Measurements from ENCODE around the gene CRY2.
"Not testable (repeated sequence)": the region's sequence is repeated elsewhere in the genome, so short reads cannot be mapped to it uniquely, and the experiment has no call there.

The CRY2 gene

DNA sequence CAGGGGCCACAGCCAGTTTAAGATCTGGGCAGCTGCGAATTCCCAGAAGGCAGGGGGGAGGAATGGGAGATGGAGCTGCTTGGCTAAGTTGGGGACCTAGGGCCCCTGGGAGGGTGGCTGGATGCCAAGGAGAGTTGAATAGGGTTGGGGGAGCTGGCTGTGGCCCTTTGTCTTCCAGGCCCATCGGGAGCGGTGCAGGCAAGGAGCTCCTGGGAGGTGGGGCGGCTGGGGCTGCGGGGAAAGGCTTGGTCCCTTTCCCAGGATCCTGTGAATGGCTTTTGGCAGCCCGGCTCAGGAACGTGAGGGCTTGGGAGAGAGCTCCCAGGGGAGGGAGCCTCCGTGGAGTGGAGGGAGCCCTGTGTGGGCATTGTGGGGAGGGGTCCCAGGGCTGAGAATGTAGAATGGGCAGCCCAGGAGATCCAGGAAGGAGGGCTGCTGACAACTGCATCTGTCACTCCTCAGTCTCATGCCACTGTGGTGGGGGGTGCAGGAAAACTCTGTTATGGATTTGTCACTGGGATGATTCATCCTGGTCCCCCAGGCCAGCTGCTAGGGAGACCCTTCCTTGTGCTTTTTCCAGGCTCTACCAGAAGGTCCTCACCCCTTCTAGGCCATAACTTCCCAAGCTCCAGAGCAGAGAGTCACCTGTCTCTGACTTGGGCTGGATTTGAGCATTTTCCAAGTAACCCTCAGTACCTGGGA lies 53.8 kb downstream of the CRY2 start:
- DNase-seq = no peak

DNA sequence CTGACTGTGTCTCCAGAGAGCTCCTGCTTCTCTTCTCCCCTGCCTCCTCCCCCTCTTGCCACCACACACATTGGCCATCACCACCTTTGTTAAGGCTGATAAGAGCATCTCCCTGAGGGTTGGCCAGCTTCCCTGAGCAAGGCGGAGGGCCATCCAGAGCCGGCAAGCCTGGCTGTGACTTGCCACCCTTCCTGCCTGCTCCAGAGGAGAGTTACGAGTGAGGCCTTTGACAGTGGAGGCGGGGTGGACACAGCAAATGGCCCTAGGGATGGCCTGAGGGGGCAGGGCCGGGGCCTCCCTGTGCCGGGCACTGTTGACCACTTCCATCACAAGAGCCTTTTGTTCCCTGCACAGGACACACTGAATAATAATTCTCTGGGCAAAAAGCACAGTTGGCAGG lies 54.4 kb downstream of the CRY2 start:
- no peak for DNase-seq

DNA sequence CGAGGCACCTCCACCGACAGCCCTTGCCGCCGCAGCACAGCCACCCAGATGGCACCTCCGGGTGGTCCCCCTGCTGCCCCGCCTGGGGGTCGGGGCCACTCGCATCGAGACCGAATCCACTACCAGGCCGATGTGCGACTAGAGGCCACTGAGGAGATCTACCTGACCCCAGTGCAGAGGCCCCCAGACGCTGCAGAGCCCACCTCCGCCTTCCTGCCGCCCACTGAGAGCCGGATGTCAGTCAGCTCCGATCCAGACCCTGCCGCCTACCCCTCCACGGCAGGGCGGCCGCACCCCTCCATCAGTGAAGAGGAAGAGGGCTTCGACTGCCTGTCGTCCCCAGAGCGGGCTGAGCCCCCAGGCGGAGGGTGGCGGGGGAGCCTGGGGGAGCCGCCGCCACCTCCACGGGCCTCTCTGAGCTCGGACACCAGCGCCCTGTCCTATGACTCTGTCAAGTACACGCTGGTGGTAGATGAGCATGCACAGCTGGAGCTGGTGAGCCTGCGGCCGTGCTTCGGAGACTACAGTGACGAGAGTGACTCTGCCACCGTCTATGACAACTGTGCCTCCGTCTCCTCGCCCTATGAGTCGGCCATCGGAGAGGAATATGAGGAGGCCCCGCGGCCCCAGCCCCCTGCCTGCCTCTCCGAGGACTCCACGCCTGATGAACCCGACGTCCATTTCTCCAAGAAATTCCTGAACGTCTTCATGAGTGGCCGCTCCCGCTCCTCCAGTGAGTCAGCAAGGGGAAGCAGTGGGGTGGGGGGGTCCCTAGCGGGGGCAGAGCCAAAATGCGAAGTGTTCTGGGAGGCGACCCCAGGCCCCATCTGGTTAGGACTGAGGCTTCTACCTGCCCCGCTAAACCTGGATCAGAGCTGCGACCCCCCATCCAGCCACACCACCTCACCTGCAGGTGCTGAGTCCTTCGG lies 55.4 kb downstream of the CRY2 start:
- DNase-seq = no peak

DNA sequence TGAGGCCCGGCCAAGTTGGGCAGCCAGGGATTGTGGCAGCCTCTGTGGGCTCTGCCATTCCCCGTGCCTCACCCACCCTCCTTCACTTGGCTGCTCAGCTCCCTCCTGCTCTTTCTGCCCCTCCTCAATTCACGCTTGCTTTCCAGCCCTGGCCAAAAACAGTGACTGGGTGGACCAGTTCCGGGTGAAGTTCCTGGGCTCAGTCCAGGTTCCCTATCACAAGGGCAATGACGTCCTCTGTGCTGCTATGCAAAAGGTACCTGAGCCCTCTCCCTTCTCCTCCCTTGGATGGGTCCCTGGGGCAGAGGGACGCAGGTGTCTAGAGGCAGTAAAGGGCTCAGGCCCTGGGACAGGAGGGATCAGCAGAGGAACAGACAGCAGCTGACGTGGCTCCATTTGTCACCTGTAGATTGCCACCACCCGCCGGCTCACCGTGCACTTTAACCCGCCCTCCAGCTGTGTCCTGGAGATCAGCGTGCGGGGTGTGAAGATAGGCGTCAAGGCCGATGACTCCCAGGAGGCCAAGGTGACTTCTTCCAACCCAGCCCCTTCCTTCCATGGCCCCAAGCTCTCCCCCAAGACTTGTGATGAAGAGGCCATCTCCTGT lies 57.1 kb downstream of the CRY2 start:
- DNase-seq = no peak

DNA sequence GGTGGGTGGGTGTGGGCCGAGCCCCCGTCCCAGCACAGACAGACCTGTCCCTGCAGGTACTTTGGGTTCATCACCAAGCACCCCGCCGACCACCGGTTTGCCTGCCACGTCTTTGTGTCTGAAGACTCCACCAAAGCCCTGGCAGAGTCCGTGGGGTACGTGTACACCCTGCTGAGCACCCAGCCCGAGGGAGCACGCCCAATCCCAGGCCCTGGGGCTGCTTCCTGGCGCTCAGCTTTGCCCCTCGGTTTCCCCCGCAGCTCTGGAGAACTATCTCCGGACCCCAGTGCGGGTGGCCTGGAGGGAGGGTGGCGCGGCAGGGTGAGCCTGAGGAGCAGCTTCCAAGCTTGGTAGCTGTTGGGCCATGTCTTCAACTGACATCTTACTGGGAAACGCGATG lies 57.8 kb downstream of the CRY2 start:
- no peak for DNase-seq

DNA sequence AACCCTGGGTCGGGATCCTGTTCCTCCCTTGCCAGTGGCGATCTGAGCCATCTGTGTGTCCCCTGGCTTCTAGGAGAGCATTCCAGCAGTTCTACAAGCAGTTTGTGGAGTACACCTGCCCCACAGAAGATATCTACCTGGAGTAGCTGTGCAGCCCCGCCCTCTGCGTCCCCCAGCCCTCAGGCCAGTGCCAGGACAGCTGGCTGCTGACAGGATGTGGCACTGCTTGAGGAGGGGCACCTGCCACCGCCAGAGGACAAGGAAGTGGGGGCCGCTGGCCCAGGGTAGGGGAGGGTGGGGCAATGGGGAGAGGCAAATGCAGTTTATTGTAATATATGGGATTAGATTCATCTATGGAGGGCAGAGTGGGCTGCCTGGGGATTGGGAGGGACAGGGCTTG lies 58.3 kb downstream of the CRY2 start:
- not testable (repeated sequence) for DNase-seq

DNA sequence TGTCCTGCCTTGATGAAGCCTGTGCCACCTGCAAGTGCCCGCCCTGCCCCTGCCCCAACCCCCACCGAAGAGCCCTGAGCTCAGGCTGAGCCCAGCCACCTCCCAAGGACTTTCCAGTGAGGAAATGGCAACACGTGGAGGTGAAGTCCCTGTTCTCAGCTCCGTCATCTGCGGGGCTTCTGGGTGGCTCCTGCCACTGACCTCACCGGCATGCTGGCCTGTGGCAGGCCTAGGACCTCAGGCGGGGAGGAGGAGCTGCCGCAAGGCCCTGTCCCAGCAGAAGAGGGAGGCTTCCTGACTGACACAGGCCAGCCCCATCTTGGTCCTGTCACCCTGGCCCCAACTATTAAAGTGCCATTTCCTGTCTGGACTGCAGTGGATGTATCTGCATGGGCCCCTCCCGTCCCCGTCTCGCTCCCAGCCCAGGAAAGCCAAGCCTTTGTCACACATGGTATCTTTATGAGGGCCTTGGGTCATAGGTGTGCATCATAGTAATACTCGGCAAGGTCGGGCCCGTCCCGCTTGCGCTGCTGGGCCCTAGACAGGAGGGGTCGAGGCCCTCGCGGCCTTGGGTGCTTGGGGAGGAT lies 58.9 kb downstream of the CRY2 start:
- no peak for DNase-seq

DNA sequence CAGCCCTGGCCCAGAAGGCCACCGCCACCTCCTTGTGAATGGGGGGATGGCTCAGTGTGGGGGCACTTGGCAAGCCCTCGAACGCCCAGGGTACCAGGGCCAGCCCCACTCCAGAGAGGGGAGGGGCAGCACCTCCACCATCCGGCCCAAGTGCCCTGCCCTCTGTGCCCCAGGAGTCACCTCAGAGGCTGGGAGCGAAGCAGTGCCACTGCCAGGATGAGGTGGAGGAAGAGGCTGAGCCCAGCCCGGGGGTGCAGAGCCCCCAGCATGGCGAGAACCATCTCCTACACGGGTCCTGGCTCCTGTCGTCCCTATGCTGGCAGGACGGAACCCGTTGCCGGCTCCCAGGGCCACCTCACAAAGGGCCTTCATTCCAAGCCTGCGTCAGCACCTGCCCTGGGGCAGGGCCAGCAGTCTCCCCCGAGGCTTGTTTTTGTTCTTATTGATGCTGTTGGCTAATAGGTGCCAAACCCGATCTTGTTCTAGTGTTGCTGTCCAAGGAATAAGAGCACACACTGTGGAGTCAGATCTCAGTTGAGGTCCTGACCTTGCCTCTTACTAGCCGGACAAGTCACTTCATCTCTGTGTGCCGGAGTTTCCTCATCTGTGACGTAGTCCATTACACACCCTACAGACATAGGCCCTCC lies 59.8 kb downstream of the CRY2 start, which contains the start of gene FREY1:
Gene FREY1, minus strand, starts transcription at position 307 of the 647 bp plus-strand sequence. Its CDS starts 26 bp downstream, at position 281.
- DNase-seq = no peak

DNA sequence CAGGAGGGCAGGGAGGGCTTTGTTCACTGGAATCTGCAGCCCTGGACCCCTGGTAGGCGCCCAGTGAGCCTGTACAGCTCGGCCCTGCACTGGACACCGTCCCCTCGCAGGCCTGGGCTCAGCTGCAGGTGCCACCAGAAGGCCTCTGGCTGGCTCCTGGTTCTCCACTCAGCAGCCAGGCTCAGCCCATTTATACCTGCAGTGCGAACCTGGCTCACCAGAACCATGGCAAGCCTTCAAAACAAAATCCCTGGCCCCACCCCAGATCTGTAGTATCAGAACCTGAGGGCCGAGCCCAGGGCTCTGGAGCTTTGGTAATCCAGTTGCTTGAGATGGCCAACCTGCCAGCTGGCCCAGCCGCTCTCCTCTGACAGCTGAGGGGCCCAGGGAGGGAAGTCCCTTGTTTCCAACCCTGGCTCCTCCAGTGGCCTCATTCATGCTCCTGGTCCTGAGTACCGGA lies 60.7 kb downstream of the CRY2 start:
- DNase-seq = no peak

DNA sequence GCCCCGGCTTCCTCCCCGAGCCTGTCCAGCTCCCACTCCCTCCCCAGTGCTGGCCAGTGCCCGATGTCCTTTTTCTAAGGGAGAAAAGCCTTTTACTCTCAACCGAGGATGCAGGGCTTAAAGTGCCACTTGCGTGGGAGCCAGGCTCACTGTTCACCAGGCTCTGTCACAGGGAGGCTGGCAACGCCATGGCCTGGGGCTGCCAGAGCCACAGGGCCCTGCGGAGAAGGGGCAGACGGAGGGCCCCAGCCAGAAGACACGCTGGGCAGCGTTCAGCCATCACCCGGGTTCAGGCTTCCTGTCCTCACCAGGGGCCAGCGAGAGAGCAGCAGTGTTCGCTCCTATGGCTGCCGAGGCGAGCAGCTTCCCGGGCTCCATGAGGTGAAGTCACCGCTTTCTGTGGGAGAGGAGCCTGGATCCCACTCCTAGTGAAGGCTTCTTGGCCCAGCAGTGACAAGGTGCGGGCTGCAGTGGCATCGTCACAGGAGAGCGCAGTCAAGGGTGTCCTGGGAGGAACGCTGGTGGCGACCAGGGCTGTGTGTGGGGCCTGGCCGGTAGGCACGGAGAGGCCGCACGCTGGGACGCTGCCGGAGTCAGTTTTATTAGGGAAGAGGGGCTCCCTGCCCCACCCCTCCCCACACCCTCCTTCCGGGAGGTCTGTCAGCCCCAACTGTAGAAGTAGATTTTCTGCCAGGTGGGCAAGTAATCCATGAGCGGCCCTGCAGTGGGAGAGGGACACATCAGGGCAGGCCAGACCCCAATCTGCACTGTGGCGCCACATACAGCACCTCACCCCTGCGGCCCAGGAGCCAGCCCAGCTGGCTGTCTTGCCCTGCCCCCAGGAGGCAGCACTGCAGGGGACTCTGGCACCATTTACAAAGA lies 62.6 kb downstream of the CRY2 start:
- DNase-seq = no peak

DNA sequence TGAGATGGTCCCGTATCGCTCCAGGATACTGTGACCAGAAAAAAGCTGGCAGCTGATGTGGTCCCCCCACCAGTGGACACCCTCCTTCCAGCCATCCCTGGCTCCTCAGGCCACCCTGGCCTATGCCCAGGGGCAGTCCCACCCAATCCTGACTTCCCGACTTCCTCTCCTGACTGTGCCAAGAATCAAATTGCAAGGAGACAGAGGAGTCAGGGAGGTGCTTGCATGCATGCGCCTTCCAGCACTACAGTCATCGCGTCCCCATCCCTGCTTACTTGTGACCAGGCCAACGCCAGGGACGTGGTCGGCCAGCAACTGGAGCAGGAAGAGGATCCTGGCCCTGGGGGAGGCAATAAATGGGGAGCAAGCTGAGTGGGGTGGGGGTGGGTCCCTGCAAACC lies 63.3 kb downstream of the CRY2 start:
- no peak for DNase-seq

DNA sequence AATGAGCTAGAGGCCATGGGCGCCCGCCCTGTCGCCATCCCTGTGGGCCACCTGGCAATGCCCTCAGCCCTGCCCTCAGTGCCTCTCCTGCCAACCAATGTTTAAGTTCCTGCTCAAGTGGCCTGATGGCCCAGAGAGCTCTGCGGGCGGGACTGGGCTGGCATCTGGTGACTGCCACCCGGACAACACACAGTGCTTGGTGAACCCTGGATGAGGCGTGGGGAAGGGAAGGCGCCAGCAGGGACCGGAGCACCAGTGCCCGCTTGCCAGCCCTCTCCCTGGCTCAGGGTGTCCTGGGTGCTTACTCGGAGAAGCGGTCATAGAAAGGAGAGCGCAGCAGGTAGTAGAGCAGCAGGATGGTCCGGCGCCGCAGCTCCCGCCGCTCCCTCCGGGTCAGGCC lies 66.2 kb downstream of the CRY2 start:
- no peak for DNase-seq

DNA sequence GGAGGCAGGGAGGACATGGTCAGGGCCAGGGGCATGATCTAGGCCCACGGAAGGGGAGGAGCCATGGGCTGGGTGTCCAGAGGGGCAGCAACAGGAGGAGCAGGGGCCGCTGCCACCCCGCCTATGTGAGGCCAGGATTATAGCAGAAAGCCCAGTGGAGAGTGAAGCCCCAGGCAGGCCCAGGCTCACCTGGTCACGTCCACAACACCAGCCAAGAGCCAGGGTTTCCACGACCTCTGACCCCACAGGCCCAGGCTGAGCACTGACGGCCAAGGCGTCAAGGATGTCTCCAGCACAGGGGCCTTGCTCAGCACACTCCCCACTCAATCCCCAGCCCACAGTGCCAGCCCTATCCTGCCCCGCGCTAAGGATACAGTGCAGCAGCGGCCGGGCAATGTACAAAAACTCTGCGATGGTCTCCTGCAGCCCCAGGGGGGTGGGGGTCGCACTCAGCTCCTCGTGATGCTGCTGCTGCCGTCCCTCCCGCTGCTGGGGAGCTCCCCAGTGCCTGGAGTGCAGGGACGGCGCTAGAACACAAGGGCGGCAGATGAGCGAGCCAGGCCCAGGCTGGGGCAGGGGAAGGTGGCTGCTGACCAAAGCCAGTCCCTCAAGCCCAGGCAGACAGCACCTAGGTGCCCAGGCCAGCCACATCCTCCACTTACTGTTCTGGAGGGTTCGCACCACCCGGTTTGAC lies 66.8 kb downstream of the CRY2 start:
- no peak for DNase-seq

DNA sequence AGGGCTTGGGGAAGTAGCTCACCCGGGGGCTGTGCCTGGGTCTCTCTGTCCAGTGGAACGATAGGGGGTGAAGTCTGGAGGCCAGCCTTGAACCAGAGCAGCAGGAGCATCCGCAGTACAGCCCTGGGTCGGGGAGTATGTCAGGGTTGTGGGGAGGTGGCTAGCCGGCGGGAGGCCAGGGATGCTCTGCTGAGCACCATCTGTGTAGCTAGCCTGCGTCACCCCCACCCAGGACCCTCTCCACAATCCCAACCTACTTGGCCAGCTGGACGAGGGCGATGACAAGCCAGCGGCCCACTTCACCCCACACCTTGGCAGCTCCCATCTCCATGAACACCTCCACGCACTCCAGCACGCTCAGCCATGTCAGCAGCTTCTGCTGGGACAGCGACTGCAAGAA lies 68.2 kb downstream of the CRY2 start:
- DNase-seq = no peak

DNA sequence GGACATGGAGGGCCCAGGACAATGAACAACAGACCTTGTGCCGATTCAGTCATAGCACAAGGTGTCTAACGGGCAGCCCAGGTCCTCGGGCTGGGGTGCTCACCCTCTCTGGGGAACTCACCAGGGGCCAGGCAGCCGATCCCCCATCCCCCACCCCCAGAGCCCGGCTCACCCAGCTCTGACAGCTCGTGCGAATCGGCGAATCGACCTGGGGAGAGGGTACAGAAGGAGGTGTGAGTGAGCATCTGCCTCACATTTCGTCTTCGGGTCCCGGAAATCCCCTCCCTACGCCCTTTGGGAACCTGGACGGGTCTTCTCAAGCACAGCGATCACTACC lies 70.0 kb downstream of the CRY2 start:
- no peak for DNase-seq

DNA sequence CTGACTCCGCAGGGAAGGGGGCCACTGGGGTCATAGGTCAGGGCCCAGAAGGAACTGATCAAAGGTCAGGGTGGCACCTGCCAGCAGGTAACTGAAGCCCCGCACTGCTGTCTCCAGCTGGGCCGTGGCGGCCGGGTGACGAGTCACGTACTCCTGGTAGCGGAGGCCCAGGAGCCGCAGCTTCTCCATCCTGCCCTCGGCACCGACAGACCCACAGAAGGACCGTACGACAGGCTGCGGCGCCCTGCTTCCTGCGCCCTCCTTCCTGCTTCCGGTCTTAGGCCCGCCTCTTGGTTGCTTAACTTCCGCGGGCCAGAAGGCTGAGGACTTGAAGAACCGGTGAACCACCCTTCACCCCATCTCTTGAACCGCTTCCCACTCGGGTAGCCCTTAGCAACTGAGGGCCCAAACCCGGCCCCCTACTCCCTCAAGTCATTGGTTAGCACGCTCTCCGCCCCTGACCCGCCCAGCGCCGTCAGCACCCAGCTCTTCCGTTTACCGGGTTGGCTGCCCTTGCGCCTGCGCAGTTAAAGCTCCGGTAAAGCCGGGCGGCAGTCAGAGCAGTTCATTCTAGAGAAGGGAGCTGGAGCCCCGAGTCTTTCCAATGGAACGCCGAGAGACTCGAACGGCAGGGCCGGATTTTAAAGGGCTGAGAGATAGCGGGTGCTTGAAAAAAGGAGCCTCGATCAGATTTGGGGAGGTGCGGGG lies 70.5 kb downstream of the CRY2 start, which contains the start of gene PEX16:
Gene PEX16, minus strand, starts transcription at position 255 of the 708 bp plus-strand sequence. Its CDS starts 66 bp downstream, at position 189.
- DNase-seq = peak; percentile 97

DNA sequence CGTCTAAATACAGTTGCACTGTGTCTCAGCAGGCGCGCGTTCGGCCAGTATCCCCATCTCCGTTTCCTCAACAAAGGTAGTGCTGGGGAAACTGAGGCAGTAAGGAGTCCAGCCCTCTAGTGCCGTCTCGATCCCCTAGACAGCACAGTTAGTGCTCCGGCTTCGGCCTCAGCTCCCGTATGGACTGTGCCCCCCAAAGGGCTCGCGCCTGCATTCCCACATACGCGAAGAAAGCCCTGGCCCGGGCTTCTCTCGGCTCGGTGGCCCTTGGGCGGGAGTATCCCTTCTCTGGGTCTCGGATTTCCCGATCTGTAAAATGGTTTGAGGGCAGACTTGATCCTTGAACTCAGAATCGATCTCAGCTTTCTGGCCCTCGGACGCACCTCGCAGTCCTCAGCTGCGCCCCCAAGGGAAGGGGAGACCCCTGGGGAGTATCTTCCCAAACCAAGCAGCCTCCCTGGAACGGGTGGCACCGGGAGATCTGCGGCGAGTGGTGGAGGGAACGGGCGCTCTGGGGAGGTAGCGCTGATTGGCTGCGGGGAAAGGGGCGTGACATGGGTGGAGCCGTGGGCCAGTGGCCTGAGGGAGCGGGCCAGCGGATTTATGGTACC lies 71.2 kb downstream of the CRY2 start:
- peak; percentile 83 for DNase-seq

DNA sequence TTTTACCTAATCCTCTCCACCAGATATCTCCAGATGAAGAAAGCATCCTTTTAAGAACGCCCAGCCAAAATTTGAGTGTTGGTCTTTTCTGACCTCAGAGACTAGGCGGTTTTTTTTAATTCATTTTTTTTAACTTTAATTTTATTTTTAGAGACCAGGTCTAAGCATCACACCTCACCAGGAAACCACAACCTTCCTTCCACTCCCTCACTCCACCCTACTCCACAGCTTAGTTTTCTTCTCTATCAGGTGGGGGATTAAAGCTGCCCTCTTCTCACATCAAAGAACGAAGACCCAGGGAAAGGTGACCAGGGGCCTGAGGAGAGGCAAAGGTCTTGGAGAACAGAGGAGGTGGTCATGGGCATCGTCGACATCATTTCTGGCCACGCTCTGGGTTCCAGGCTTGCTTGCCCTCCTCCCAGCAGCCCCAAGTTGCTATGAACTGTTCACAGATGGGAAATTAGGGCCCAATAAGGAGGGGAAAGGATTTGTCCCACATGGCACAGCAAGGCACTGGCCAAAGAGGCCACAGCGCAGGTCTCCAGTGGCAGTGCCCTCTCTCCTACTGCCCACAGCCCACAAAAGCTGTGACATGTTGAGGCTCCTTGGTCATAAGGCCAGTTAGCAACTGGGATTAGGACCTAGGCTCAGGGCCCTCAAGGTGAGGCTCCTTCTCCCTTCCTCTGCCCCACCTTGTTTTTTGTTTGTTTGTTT lies 71.8 kb downstream of the CRY2 start:
- DNase-seq = no peak

All from stimulated activated CD4-positive, alpha-beta T cell treated with anti-CD3 and anti-CD28 coated beads, Interleukin-15, amount 100 ng/mL, for 24 hours (primary cell).